ENCODE measurements around the gene NTSR1.
"Not testable (repeated sequence)": the region's sequence is repeated elsewhere in the genome, so short reads cannot be mapped to it uniquely, and the experiment has no call there.

NTSR1 gene

GRCh38 chr20:62677678-62678077 is 31.0 kb upstream of the NTSR1 start:
- Mint-ChIP-seq H3K36me3 (ENCODE audit: low read depth) (peaks cover 5% of the 10 kb centered on the region), H3K4me1 (peaks cover 16% of the 10 kb centered on the region), H3K27ac (no peak overlapping the region), H3K27me3 (ENCODE audit: low read depth, poor library complexity) (peaks cover 52% of the 10 kb centered on the region), H3K9me3 (peaks cover 30% of the 10 kb centered on the region), H3K4me3 (no peak overlapping the region)
- TF ChIP-seq, protein P1, sequence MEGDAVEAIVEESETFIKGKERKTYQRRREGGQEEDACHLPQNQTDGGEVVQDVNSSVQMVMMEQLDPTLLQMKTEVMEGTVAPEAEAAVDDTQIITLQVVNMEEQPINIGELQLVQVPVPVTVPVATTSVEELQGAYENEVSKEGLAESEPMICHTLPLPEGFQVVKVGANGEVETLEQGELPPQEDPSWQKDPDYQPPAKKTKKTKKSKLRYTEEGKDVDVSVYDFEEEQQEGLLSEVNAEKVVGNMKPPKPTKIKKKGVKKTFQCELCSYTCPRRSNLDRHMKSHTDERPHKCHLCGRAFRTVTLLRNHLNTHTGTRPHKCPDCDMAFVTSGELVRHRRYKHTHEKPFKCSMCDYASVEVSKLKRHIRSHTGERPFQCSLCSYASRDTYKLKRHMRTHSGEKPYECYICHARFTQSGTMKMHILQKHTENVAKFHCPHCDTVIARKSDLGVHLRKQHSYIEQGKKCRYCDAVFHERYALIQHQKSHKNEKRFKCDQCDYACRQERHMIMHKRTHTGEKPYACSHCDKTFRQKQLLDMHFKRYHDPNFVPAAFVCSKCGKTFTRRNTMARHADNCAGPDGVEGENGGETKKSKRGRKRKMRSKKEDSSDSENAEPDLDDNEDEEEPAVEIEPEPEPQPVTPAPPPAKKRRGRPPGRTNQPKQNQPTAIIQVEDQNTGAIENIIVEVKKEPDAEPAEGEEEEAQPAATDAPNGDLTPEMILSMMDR (IDR thresholded peaks at IDR 0.05), result no peak
- no peak for DNase-seq

- TF ChIP-seq, protein P1 (IDR thresholded peaks at IDR 0.05), result no peak
- H3K27me3 Mint-ChIP-seq (ENCODE audit: low read depth, poor library complexity), result peaks cover 60% of the 10 kb centered on the region
- H3K36me3 Mint-ChIP-seq (ENCODE audit: low read depth), result peaks cover 5% of the 10 kb centered on the region
- DNase-seq, result no peak
- peaks cover 22% of the 10 kb centered on the region for H3K4me1 Mint-ChIP-seq
- no peak overlapping the region for H3K4me3 Mint-ChIP-seq
- H3K9me3 Mint-ChIP-seq, result peaks cover 30% of the 10 kb centered on the region
- no peak overlapping the region for H3K27ac Mint-ChIP-seq
Measured at GRCh38 chr20:62678553-62678952, 30.1 kb upstream of the NTSR1 start.

- Mint-ChIP-seq H3K4me3 (no peak overlapping the region), H3K36me3 (ENCODE audit: low read depth) (peaks cover 5% of the 10 kb centered on the region), H3K27me3 (ENCODE audit: low read depth, poor library complexity) (peaks cover 58% of the 10 kb centered on the region), H3K4me1 (peaks cover 20% of the 10 kb centered on the region), H3K9me3 (peaks cover 30% of the 10 kb centered on the region), H3K27ac (no peak overlapping the region)
- no peak for DNase-seq
- TF ChIP-seq, protein P1 (IDR thresholded peaks at IDR 0.05), result no peak
Measured at GRCh38 chr20:62679978-62680589, 28.6 kb upstream of the NTSR1 start.

GRCh38 chr20:62682912-62683517 is 25.6 kb upstream of the NTSR1 start:
- Mint-ChIP-seq H3K27ac (no peak overlapping the region), H3K36me3 (ENCODE audit: low read depth) (peaks cover 5% of the 10 kb centered on the region), H3K9me3 (peaks cover 30% of the 10 kb centered on the region), H3K4me3 (no peak overlapping the region), H3K4me1 (peaks cover 40% of the 10 kb centered on the region), H3K27me3 (ENCODE audit: low read depth, poor library complexity) (peaks cover 49% of the 10 kb centered on the region)
- DNase-seq, result no peak
- TF ChIP-seq, protein P1 (IDR thresholded peaks at IDR 0.05), result no peak

DNA sequence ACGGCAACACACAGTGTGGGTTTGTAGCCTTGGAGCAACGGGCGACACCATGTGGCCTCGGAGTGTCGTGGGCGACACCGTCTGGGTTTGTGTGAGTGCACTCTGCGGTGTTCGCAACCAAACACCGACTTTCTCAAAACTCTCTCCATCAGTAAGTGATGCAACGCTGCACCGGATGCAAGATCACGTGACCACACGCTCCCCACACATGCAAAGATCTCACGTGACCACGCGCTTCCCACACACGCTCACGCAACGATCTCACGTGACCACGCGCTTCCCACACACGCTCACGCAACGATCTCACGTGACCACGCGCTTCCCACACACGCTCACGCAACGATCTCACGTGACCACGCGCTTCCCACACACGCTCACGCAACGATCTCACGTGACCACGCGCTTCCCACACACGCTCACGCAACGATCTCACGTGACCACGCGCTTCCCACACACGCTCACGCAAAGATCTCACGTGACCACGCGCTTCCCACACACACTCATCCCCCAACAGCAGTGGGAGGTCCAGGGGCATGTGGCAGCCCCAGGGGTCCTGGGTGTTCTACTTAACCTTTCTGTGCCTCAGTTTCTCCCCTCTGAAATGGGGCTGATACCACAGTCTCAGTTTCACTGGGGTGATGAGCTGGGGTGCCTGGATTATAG is 24.8 kb upstream of the NTSR1 start:
- H3K4me1 Mint-ChIP-seq, result peaks cover 48% of the 10 kb centered on the region
- H3K27me3 Mint-ChIP-seq (ENCODE audit: low read depth, poor library complexity), result peaks cover 42% of the 10 kb centered on the region
- H3K9me3 Mint-ChIP-seq, result peaks cover 25% of the 10 kb centered on the region
- not testable (repeated sequence) for H3K4me3 Mint-ChIP-seq; H3K27ac Mint-ChIP-seq; DNase-seq; H3K36me3 Mint-ChIP-seq (ENCODE audit: low read depth)

DNA sequence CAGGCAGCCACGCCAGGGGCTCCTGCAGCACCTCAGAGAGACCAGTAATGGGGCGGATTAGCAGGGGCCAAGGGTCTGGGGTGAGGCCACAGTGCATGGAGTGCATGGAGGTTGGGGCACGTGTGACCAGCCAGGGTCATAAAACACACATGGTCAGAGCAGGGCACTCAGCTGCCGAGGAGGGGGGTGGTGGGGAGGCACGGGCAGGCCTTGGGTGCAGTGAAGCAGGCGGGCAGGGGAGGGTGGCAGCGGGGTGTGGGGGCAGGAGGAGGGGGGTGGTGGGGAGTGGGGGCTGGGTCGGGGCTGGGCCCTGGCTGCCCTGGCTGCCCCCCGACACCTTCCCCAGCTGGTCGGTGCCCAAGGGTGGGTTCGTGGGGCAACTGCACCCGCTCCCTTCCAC is 23.7 kb upstream of the NTSR1 start:
- TF ChIP-seq, protein P1 (IDR thresholded peaks at IDR 0.05), result no peak
- Mint-ChIP-seq H3K4me1 (peaks cover 54% of the 10 kb centered on the region), H3K27me3 (ENCODE audit: low read depth, poor library complexity) (peaks cover 39% of the 10 kb centered on the region), H3K4me3 (no peak overlapping the region), H3K27ac (no peak overlapping the region), H3K36me3 (ENCODE audit: low read depth) (peaks cover 5% of the 10 kb centered on the region), H3K9me3 (peaks cover 18% of the 10 kb centered on the region)
- peak; percentile 38 for DNase-seq

All from nephron progenitor cell (in vitro differentiated cells).